GM21737 (cell line): ENCODE results near the gene CAMK2B.

Experiments used
- ATAC-seq: cut with Tn5 transposase; IDR thresholded peaks from one replicate; pipeline ENCODE4 v1.9.1; 2021; ENCODE audit warnings: mild to moderate bottlenecking, moderate library complexity; ENCODE audit not compliant: unreplicated experiment

The CAMK2B gene

GRCh38 chr7:44287488-44288380, 37.7 kb downstream of the CAMK2B start:
- ATAC-seq: no peak

- ATAC-seq: no peak
Measured at GRCh38 chr7:44286618-44287487, 38.5 kb downstream of the CAMK2B start.

- ATAC-seq: no peak
Measured at GRCh38 chr7:44286182-44286617, 39.2 kb downstream of the CAMK2B start.

GRCh38 chr7:44285561-44285960, 39.8 kb downstream of the CAMK2B start:
- ATAC-seq: no peak

- no peak for ATAC-seq
Measured at GRCh38 chr7:44284881-44285541, 40.4 kb downstream of the CAMK2B start.

GRCh38 chr7:44284216-44284615, 41.2 kb downstream of the CAMK2B start:
- no peak for ATAC-seq

GRCh38 chr7:44283381-44284211, 41.8 kb downstream of the CAMK2B start:
- no peak for ATAC-seq

- ATAC-seq: no peak
Measured at GRCh38 chr7:44282601-44283171, 42.7 kb downstream of the CAMK2B start.

GRCh38 chr7:44281811-44282600, 43.4 kb downstream of the CAMK2B start:
- no peak for ATAC-seq

- no peak for ATAC-seq
Measured at GRCh38 chr7:44280993-44281721, 44.2 kb downstream of the CAMK2B start.

- ATAC-seq: no peak
Measured at GRCh38 chr7:44280636-44280992, 44.8 kb downstream of the CAMK2B start.

- ATAC-seq: no peak
Measured at GRCh38 chr7:44279731-44280505, 45.5 kb downstream of the CAMK2B start.

- no peak for ATAC-seq
Measured at GRCh38 chr7:44279286-44279685, 46.1 kb downstream of the CAMK2B start.

- no peak for ATAC-seq
Measured at GRCh38 chr7:44278451-44279161, 46.8 kb downstream of the CAMK2B start.

GRCh38 chr7:44277851-44278250, 47.5 kb downstream of the CAMK2B start:
- no peak for ATAC-seq

- ATAC-seq: no peak
Measured at GRCh38 chr7:44277391-44277790, 48.0 kb downstream of the CAMK2B start.

GRCh38 chr7:44276571-44277221, 48.7 kb downstream of the CAMK2B start:
- no peak for ATAC-seq
